ENCODE results near the gene CSKMT.

- TF ChIP-seq, protein P1, sequence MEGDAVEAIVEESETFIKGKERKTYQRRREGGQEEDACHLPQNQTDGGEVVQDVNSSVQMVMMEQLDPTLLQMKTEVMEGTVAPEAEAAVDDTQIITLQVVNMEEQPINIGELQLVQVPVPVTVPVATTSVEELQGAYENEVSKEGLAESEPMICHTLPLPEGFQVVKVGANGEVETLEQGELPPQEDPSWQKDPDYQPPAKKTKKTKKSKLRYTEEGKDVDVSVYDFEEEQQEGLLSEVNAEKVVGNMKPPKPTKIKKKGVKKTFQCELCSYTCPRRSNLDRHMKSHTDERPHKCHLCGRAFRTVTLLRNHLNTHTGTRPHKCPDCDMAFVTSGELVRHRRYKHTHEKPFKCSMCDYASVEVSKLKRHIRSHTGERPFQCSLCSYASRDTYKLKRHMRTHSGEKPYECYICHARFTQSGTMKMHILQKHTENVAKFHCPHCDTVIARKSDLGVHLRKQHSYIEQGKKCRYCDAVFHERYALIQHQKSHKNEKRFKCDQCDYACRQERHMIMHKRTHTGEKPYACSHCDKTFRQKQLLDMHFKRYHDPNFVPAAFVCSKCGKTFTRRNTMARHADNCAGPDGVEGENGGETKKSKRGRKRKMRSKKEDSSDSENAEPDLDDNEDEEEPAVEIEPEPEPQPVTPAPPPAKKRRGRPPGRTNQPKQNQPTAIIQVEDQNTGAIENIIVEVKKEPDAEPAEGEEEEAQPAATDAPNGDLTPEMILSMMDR (IDR thresholded peaks at IDR 0.05; ENCODE audit: borderline replicate concordance, extremely low read depth, low read length, poor library complexity, severe bottlenecking), result no peak
- no peak for TF ChIP-seq EZH2 (IDR thresholded peaks at IDR 0.05; ENCODE audit: borderline replicate concordance, low read depth, low read length, severe bottlenecking)
These were observed 20.9 kb upstream of the CSKMT start for GRCh38 chr11:62644220-62644619.
